Measurements from ENCODE around the gene NFASC. TPM values are rescaled to one million over a fixed set of nuclear protein-coding genes. Genes with fewer than 3 reads are reported as not detected.

The NFASC gene
- total RNA-seq, 2 donors from 2014 or later = 4.4 to 7.6 TPM

- intact Hi-C loops (cut with DNase I) = no loop called here
- Histone ChIP-seq H3K4me3 (no peak overlapping the region), H3K27ac (no peak overlapping the region), H3K27me3 (no peaks in the 10 kb centered on the region), H3K9me3 (no peaks in the 10 kb centered on the region), H3K4me1 (peaks cover 7% of the 10 kb centered on the region), H3K36me3 (replicated peaks in 1 of 2; ENCODE audit: insufficient read depth in 1 of 2, low read depth in 2 of 2) (no peaks in the 10 kb centered on the region)
- ATAC-seq = no peak
- WGBS, 2 donors = 90 to 91% methylated on average over 11 to 12 of the region's 12 CpGs
- DNase-seq = no peak
- TF ChIP-seq CTCF (IDR thresholded peaks at IDR 0.05) = no peak
- TF ChIP-seq POLR2A (IDR thresholded peaks at IDR 0.05) = no peak
Observed at GRCh38 chr1:205009670-205010069, 139.0 kb downstream of the NFASC start.

GRCh38 chr1:205012391-205013140 lies 141.9 kb downstream of the NFASC start:
- intact Hi-C loops (cut with DNase I) = no loop called here
- Histone ChIP-seq H3K36me3 (replicated peaks in 1 of 2; ENCODE audit: insufficient read depth in 1 of 2, low read depth in 2 of 2) (no peaks in the 10 kb centered on the region), H3K27ac (no peak overlapping the region), H3K4me1 (peaks cover 7% of the 10 kb centered on the region), H3K4me3 (no peak overlapping the region), H3K27me3 (no peaks in the 10 kb centered on the region), H3K9me3 (no peaks in the 10 kb centered on the region)
- TF ChIP-seq POLR2A (IDR thresholded peaks at IDR 0.05) = no peak
- no peak for TF ChIP-seq CTCF (IDR thresholded peaks at IDR 0.05)
- DNase-seq = no peak
- WGBS, 2 donors = 76 to 77% methylated on average over 11 to 13 of the region's 13 CpGs
- no peak for ATAC-seq

- H3K4me3 ChIP-seq = no peak overlapping the region
- peaks cover 7% of the 10 kb centered on the region for H3K4me1 ChIP-seq
- peak in 3 of 4 donors; percentile 48 to 50 (median 49) for DNase-seq
- H3K27me3 ChIP-seq = no peaks in the 10 kb centered on the region
- peak; percentile 57 for ATAC-seq
- H3K9me3 ChIP-seq = no peaks in the 10 kb centered on the region
- TF ChIP-seq POLR2A (IDR thresholded peaks at IDR 0.05) (no peak), CTCF (IDR thresholded peaks at IDR 0.05) (no peak)
- intact Hi-C loops (cut with DNase I) = no loop called here
- 51 to 70% methylated on average over 2 to 6 of the region's 6 CpGs for WGBS, 2 donors
- H3K36me3 ChIP-seq (replicated peaks in 1 of 2; ENCODE audit: insufficient read depth in 1 of 2, low read depth in 2 of 2) = no peaks in the 10 kb centered on the region
- H3K27ac ChIP-seq = no peak overlapping the region
Observed at GRCh38 chr1:205013683-205014367, 143.2 kb downstream of the NFASC start.

GRCh38 chr1:205014783-205015182 lies 144.1 kb downstream of the NFASC start:
- 64 to 83% methylated on average over 8 to 10 of the region's 10 CpGs for WGBS, 2 donors
- no peak overlapping the region for H3K27ac ChIP-seq
- no peaks in the 10 kb centered on the region for H3K27me3 ChIP-seq
- peaks cover 7% of the 10 kb centered on the region for H3K4me1 ChIP-seq
- DNase-seq (no peak), ATAC-seq (no peak)
- intact Hi-C loops (cut with DNase I) = no loop called here
- TF ChIP-seq CTCF (IDR thresholded peaks at IDR 0.05) (no peak), POLR2A (IDR thresholded peaks at IDR 0.05) (no peak)
- no peaks in the 10 kb centered on the region for H3K9me3 ChIP-seq
- no peaks in the 10 kb centered on the region for H3K36me3 ChIP-seq (replicated peaks in 1 of 2; ENCODE audit: insufficient read depth in 1 of 2, low read depth in 2 of 2)
- no peak overlapping the region for H3K4me3 ChIP-seq
